Germinal center (tissue), 1 donor: Measurements from ENCODE around the gene GADL1.

ENCODE experiments used
- DNase-seq: peaks from one replicate; pipeline ENCODE4 v3.0.0; 2012; ENCODE audit warnings: mixed read lengths, low spot score

The GADL1 gene

DNA sequence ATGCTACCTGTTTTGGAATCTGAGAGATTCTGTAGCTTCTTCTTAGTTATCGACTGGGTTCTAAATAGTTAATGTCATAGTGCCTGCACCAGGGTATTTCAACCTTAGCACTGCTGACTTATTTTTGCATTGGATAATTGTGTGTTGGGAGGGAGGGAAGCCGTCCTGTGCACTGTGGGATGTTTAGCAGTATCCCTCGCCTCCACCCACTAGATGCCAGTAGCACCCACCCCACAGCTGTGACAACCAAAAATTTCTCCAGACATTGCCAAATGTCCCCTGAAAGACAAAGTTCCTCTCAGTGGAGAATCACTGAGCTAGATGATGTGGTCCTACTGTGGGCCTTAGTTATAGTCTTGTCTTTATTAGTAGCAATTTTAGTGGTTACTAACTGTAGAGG lies 199.8 kb downstream of the GADL1 start:
- no peak for DNase-seq

- DNase-seq, result no peak
Measured at GRCh38 chr3:30694148-30694547, 200.3 kb downstream of the GADL1 start.

GRCh38 chr3:30693470-30694120 lies 200.9 kb downstream of the GADL1 start:
- DNase-seq, result peak; percentile 67

- DNase-seq, result no peak
Measured at GRCh38 chr3:30692498-30693130, 201.8 kb downstream of the GADL1 start.

DNA sequence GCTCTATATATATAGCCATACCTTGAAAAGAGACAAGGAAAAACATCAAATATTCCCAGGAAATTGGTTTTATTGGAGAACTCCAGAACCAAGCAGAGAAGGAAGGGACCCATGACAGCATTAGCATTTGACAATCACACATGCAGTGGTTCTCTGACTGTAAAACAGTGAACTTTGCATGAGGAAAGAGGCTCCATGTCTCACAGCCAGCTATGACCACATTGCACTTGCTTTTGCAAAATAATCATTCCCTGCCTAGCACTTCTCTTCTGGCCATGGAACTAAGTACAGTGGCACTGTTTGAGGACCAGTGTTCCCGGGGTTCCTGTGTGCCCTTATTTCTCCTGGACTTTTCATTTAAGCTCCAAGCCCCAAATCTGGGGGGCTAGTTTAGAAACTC lies 202.5 kb downstream of the GADL1 start:
- DNase-seq, result no peak

DNA sequence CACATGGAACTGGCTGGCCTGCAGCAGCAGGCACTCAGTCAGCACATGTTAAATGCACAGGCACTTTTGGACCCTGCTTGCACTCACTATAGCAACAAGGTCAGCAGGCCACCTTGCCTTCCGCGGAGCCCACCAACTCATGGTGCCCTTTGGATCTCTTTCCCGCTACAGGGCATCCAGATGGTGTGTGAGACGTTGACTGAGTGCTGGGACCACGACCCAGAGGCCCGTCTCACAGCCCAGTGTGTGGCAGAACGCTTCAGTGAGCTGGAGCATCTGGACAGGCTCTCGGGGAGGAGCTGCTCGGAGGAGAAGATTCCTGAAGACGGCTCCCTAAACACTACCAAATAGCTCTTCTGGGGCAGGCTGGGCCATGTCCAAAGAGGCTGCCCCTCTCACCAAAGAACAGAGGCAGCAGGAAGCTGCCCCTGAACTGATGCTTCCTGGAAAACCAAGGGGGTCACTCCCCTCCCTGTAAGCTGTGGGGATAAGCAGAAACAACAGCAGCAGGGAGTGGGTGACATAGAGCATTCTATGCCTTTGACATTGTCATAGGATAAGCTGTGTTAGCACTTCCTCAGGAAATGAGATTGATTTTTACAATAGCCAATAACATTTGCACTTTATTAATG lies 203.1 kb downstream of the GADL1 start:
- DNase-seq, result no peak

DNA sequence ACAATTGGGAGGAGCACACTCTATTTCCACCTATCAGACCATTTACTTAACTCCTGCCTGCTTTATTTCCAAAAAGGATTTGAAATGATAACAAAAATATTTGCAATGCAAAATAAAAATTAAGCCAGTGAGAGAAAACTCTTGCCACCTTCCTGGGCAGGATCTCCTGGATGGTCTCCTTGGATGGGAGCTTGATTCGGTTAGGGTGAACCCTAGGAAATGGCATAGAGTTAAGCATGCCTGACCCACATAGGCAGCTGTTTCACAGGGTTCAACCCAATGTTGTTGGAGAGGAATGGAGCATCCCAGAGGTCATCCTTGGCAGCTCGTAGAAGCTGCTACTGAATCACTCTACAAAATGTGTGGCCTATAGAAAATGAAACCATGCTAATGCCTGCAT lies 204.3 kb downstream of the GADL1 start:
- no peak for DNase-seq

DNA sequence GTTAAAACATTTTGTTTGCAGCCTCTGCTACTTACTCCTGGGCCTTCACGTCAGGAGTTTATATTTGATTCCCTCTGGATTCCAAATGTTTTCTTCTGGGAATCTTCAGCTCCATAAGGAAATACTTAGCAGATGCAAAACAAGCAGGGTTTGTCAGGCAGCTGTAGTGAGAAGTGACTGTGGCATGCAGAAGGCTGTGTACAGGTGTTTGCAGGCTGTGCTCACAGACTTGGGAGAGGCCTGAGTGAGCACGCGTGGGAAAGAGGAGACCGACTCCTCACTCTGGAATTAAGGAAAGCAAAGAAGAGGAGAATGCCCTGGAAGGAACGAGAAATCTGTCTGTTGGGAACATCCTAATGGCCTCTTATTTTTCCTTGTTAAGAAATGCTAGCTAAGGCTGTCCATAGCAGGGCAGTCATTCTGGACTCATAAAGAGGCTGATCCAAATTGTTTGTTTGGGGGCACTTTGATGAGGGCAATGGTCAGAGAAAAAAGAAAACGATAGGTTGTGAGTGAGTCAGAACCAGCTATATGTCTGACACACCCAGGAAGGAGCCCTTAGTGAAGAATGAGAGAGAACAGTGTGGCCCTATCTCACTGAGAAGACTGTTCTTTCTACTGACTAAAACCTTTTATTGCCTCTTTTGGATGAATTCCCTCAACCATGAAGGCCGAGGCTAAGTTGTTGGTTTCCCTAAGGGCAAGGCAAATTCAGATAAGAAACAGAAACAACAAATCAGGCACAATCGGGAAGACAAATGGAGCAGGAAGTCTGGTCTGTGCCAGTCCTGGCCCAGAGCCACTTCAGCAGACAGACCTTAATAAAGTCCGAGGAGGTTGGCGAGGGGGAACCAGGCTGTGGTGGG lies 205.5 kb downstream of the GADL1 start:
- DNase-seq, result no peak

- no peak for DNase-seq
Measured at GRCh38 chr3:30687930-30688570, 206.4 kb downstream of the GADL1 start.

- no peak for DNase-seq
Measured at GRCh38 chr3:30686799-30687198, 207.7 kb downstream of the GADL1 start.

GRCh38 chr3:30686176-30686575 lies 208.3 kb downstream of the GADL1 start:
- no peak for DNase-seq

DNA sequence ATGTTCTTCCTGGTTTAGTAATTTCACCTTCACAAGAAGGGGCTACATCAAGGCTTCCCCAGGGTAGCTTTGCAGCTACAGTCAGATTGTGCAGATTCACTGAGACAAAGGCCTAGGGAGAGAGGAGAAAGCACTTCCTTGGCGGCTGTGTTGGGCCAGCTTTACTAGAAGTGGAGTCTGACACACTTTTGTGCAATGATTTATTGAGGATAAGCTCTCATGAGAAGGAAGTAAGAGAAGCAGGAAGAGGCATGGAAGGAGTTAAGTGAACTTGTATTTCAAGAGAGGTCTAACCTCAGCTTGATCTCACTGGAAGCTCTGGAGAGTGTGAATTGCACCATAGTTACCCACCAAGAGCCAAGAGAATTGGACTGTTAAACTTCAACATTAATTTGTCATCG lies 209.2 kb downstream of the GADL1 start:
- no peak for DNase-seq

GRCh38 chr3:30684356-30684755 lies 210.1 kb downstream of the GADL1 start:
- no peak for DNase-seq

- DNase-seq, result no peak
Measured at GRCh38 chr3:30683769-30684168, 210.7 kb downstream of the GADL1 start.

GRCh38 chr3:30682434-30683155 lies 211.9 kb downstream of the GADL1 start:
- no peak for DNase-seq

DNA sequence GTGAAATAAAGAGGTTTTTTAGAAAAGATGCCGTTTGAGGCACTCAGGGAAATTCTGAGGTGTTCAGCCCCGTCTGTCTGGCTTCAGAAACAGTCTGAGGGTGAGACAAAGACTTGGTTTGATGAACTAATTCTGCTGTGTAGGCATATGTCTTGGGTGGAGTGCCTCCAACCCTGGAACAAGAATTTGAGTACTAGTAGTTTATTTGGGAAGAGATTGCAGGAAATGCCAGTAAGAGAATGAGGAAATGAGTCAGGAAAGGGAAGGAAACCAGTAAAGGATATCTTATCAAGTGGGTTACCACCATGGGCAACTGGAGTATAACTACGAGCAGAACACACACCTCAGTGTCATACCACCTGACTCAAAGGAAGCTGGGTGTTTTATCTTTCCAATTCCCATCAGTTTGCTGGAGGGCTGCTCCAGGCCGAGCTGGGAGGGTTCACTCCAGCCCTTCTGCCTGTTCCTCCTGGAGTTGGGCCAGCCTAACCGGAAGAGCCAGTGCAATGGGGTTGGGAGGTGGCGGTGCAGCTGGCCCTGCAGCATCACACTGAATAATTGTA lies 212.7 kb downstream of the GADL1 start:
- no peak for DNase-seq

DNA sequence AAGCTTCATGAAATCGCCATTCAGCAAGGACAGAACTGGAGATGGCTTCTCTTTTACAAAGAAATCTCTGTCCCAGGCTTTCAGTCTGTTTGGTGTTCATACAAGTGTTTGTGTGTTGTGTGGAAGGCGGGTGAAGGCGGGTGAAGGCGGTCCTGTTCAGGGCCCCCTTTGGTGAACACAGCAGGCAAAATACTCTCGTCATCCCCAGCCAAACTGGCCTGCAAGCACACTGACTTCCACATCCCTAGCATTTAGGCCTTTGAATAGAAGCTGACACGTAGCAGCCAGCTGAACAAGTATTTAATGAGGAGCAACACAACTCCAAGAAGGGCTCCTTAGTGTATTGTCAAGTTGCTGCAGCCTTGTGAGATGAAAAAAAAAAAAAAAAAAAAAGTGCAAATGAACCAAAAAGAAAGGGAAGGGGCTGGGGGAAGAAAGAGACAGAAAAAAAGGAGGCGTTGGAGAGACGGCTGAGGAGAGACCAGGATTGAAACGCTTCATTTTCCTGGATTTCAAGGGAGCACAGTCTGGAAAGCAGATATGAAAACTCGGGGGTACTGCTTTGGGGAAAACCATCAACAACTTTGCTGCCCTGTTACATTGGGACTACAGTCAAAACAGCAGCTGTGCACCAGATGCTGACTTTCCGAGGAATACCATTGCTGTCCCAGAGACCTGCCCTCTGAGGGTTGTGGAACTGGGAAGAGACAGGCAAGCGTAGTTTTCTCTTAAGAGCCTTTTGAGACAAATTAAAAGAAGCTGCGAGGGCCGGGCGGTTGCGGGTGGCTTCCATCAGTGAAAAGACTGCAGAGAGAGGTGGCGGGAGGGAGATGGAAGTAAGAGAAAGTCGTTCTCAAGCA lies 213.4 kb downstream of the GADL1 start:
- DNase-seq, result no peak

GRCh38 chr3:30679045-30679444 lies 215.4 kb downstream of the GADL1 start:
- no peak for DNase-seq

- no peak for DNase-seq
Measured at GRCh38 chr3:30677347-30677685, 217.1 kb downstream of the GADL1 start.
